Endothelial cell of umbilical vein (primary cell): ENCODE results near the gene KLC3. TPM values are rescaled to one million over a fixed set of nuclear protein-coding genes. Genes with fewer than 3 reads are reported as not detected.

Experiments used
- BruUV-seq: library from RNA; stranded (reverse); fragments of 400-500 nt; replicated peaks from 2 replicates; lab custom pipeline; 2021; lab: Mats Ljungman, UMichigan
- CTCF ChIA-PET: fragments of 300-600, 350-600 bp; sonication (Branson Sonifier 250); formaldehyde crosslinking; loops from one replicate; lab custom pipeline; 2021; ENCODE audit warnings: antibody characterized with exemption, inconsistent platforms; lab: Charles Lee
- POLR2A ChIA-PET: fragments of 300-600, 350-600 bp; sonication (Branson Sonifier 250); formaldehyde crosslinking; loops from one replicate; lab custom pipeline; 2021; ENCODE audit warnings: antibody characterized with exemption, inconsistent platforms; lab: Charles Lee
- DNase-seq: peaks from one replicate; pipeline ENCODE4 v3.0.0-alpha.2; 2011; ENCODE audit warnings: low read depth, low spot score
- FAIRE-seq: peaks from 2 replicates; lab custom pipeline; 2011; peaks lifted over from hg19 to GRCh38; lab: Jason Lieb, UNC
- H2AFZ ChIP-seq: 2 replicates; pipeline ENCODE4 v1.6.0; 2012; ENCODE audit warnings: low read depth, low read length, control low read depth, inconsistent platforms
- H3K27ac ChIP-seq: 2 replicates; pipeline ENCODE4 v1.5.1; 2011; ENCODE audit warnings: low read depth, mild to moderate bottlenecking, control low read depth, low read length, moderate library complexity; ENCODE audit not compliant: insufficient read depth
- H3K27me3 ChIP-seq, 2 experiments: 2 replicates each; pipeline versions ENCODE4 v1.6.0 to v1.6.1; 2011; ENCODE audit warnings: low read length in 2 of 2, mixed read lengths in 1 of 2; ENCODE audit not compliant: control insufficient read depth in 2 of 2, insufficient read depth in 2 of 2
- H3K36me3 ChIP-seq, 2 experiments: 2 replicates in 1 of 2; 3 replicates in 1 of 2; pipeline ENCODE4 v1.5.1; 2011; ENCODE audit warnings: low read length in 2 of 2, mild to moderate bottlenecking in 1 of 2, moderate library complexity in 1 of 2; ENCODE audit not compliant: control insufficient read depth in 2 of 2, insufficient read depth in 2 of 2; ENCODE audit errors: extremely low read depth in 1 of 2
- H3K4me1 ChIP-seq: 3 replicates; pipeline ENCODE4 v1.5.1; 2011; ENCODE audit warnings: mild to moderate bottlenecking, low read length; ENCODE audit not compliant: control insufficient read depth, insufficient read depth; ENCODE audit errors: extremely low read depth
- H3K4me2 ChIP-seq: 2 replicates; pipeline ENCODE4 v1.6.1; 2011; ENCODE audit warnings: low read length, control low read depth, mixed read lengths; ENCODE audit not compliant: insufficient read depth
- H3K4me3 ChIP-seq, 3 experiments: fragments of 200-600 bp in 1 of 3; sonication (generic), shearing (Covaris generic) in 1 of 3; replicated peaks in 1 of 3; 2 replicates each; pipeline ENCODE4 v1.5.1; 2011 to 2016; ENCODE audit warnings: control low read depth in 3 of 3, low read length in 3 of 3, mild to moderate bottlenecking in 2 of 3, inconsistent platforms in 1 of 3, low read depth in 1 of 3, moderate library complexity in 1 of 3; ENCODE audit not compliant: insufficient read depth in 1 of 3
- H3K79me2 ChIP-seq: 2 replicates; pipeline ENCODE4 v1.6.0; 2012; ENCODE audit warnings: low read length, inconsistent platforms; ENCODE audit not compliant: control insufficient read depth, insufficient read depth
- H3K9ac ChIP-seq: replicated peaks from 2 replicates; pipeline ENCODE3; 2011; ENCODE audit warnings: low read length, control low read depth; ENCODE audit not compliant: insufficient read depth; ENCODE audit errors: extremely low read depth
- H3K9me1 ChIP-seq: replicated peaks from 3 replicates; pipeline ENCODE4 v1.6.0; 2011; ENCODE audit warnings: mild to moderate bottlenecking, low read length; ENCODE audit not compliant: control insufficient read depth, insufficient read depth; ENCODE audit errors: extremely low read depth
- H3K9me3 ChIP-seq: replicated peaks from 2 replicates; pipeline ENCODE4 v1.5.1; 2012; ENCODE audit warnings: low read length, inconsistent platforms; ENCODE audit not compliant: control insufficient read depth, insufficient read depth
- H4K20me1 ChIP-seq: replicated peaks from 2 replicates; pipeline ENCODE3; 2011; ENCODE audit warnings: mild to moderate bottlenecking, low read length; ENCODE audit not compliant: control insufficient read depth, insufficient read depth; ENCODE audit errors: extremely low read depth
- CTCF ChIP-seq, 2 donors: IDR thresholded peaks; 1 replicate in 1 of 2; 2 replicates in 1 of 2; pipeline ENCODE4 v1.5.1; 2011; ENCODE audit warnings: low read length in 2 of 2, mild to moderate bottlenecking in 2 of 2, moderate library complexity in 2 of 2, control low read depth in 1 of 2, inconsistent platforms in 1 of 2, low read depth in 1 of 2; ENCODE audit not compliant: insufficient read depth in 1 of 2; ENCODE audit errors: extremely low read depth in 1 of 2
- EZH2 ChIP-seq: IDR thresholded peaks from 2 replicates; pipeline ENCODE4 v1.6.1; 2012; ENCODE audit warnings: borderline replicate concordance, low read depth, mild to moderate bottlenecking, moderate library complexity, low read length, inconsistent platforms; ENCODE audit not compliant: severe bottlenecking
- FOS ChIP-seq: IDR thresholded peaks from 2 replicates; pipeline ENCODE4 v1.6.1; 2011; ENCODE audit warnings: mild to moderate bottlenecking, low read length, moderate library complexity, borderline replicate concordance; ENCODE audit not compliant: insufficient read depth
- GATA2 ChIP-seq: IDR thresholded peaks from 2 replicates; pipeline ENCODE4 v1.7.0; 2011; ENCODE audit warnings: low read depth, mild to moderate bottlenecking, moderate library complexity, mixed read lengths, low read length; ENCODE audit not compliant: insufficient read length, insufficient read depth
- JUN ChIP-seq: IDR thresholded peaks from 2 replicates; pipeline ENCODE4 v1.6.1; 2011; ENCODE audit warnings: borderline replicate concordance, low read depth; ENCODE audit not compliant: insufficient read length, insufficient read depth
- MYC ChIP-seq: IDR thresholded peaks from one replicate; pipeline ENCODE4 v1.6.1; 2011; ENCODE audit warnings: mild to moderate bottlenecking, low read depth, low read length
- POLR2A ChIP-seq: IDR thresholded peaks from 2 replicates; pipeline ENCODE4 v1.6.1; 2012; ENCODE audit warnings: low read depth, mild to moderate bottlenecking, control low read depth, low read length
- POLR2AphosphoS5 ChIP-seq: IDR thresholded peaks from 2 replicates; pipeline ENCODE4 v1.6.1; 2012; ENCODE audit warnings: low read depth, mild to moderate bottlenecking, control low read depth, low read length, moderate library complexity; ENCODE audit not compliant: insufficient read depth
- dilution Hi-C: fragments of 300-500 bp; cut with MboI; formaldehyde crosslinking; loops from one replicate; pipeline ENCODE4 v1.15.0; 2019; ENCODE audit warnings: low sequenced_read_pairs; ENCODE audit not compliant: extremely low pct_ligation_motif_present
- intact Hi-C: fragments of 100-400 bp; cut with micrococcal nuclease; formaldehyde crosslinking; loops from one replicate; pipeline ENCODE4 v1.10.0; 2022
- polyA plus RNA-seq, 4 experiments: library from polyadenylated mRNA; depleted of rRNA in 3 of 4; stranded (reverse) in 3 of 4; unstranded in 1 of 4; fragments of >200 nt; gene quantifications; 2 replicates each; pipeline versions ENCODE4 v1.2.1 to v1.2.3, GENCODE V29; 2011 to 2012; ENCODE audit warnings: missing spikeins in 1 of 4
- total RNA-seq: library from RNA; stranded (reverse); gene quantifications from 2 replicates; pipeline ENCODE4 v1.2.3, GENCODE V29; 2021
- TF ChIP-seq, protein P1 (sequence below): IDR thresholded peaks from 2 replicates; pipeline ENCODE4 v1.6.1; 2011; ENCODE audit not compliant: insufficient read depth, insufficient read length

The KLC3 gene
- total and polyA plus RNA-seq, 2 donors (not counting 3 experiments of a cell fraction or from before 2014, with no cell fraction given), result not detected

DNA sequence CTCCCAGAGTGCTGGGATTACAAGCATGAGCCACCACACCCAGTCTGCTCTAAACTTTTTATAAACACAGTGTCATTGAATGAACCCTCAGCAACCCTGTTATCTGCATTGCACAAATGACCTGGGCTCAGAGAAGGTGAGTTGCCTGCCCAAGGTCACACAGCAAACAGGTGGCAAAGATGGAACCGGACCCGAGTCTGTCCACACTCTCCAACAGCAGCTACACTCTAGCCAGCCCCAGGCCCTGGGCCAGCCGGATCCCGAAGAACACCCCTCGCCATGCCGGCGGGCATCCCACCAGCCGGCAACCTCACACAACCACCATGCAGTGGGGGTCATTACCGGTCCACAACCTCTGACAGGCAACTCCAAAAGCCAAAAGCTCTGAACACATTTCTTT is 15.4 kb downstream of the KLC3 start:
- FAIRE-seq, result no peak

More for the DNA sequence above, 15.4 kb downstream of the KLC3 start:
- Histone ChIP-seq H3K4me2 (no peak overlapping the region), H3K9me1 (no peaks in the 10 kb centered on the region), H3K9ac (no peak overlapping the region), H3K4me3 (no peak overlapping the region), H3K27me3 (no peaks in the 10 kb centered on the region), H3K36me3 (peaks cover 7 to 45% of the 10 kb centered on the region in 2 experiments), H4K20me1 (no peaks in the 10 kb centered on the region), H3K9me3 (no peaks in the 10 kb centered on the region), H3K79me2 (no peaks in the 10 kb centered on the region), H3K4me1 (no peaks in the 10 kb centered on the region), H2AFZ (no peak overlapping the region), H3K27ac (no peak overlapping the region)
- no peak for DNase-seq
- TF ChIP-seq, protein P1, sequence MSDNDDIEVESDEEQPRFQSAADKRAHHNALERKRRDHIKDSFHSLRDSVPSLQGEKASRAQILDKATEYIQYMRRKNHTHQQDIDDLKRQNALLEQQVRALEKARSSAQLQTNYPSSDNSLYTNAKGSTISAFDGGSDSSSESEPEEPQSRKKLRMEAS, result no peak
- TF ChIP-seq CTCF (IDR thresholded peaks at IDR 0.05; ENCODE audit: extremely low read depth in 1 of 2, insufficient read depth in 1 of 2, low read depth in 1 of 2, low read length in 2 of 2) (no peak), GATA2 (no peak), POLR2A (no peak), MYC (no peak), FOS (no peak), JUN (no peak), POLR2AphosphoS5 (no peak), EZH2 (no peak)
- no TSS peak for BruUV-seq
- dilution Hi-C loops, result no loop called here
- CTCF ChIA-PET, result no interaction called here
- POLR2A ChIA-PET, result no interaction called here
- intact Hi-C loops, result no loop called here
